HG03095 (cell line): ENCODE data around the gene ELAVL1.
"Not testable (repeated sequence)": the region's sequence is repeated elsewhere in the genome, so short reads cannot be mapped to it uniquely, and the experiment has no call there.

Experiments
- ATAC-seq: cut with Tn5 transposase; IDR thresholded peaks from one replicate; pipeline ENCODE4 v1.9.1; 2021; ENCODE audit warnings: moderate library complexity; ENCODE audit not compliant: unreplicated experiment

ELAVL1 gene

GRCh38 chr19:7941895-7942596 lies 63.4 kb downstream of the ELAVL1 start:
- no peak for ATAC-seq

DNA sequence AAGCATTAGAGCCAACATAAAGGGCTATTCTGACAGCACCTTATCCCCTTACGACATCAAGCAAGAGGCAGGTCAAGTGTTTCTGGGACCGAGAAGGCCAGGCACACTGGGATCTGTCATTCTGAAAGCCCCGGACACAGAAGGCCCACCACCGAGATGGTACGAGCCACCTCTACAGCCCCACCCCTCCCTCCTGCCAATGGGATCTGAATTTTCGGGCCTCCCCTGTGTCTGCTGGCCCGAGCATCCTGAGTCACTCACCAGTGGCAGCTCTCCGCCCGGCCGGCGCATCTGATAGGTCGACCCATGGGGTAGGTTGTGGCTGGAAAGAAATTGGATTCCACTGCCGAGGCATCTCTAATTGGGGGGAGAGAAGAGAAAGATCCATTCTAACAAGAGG lies 64.6 kb downstream of the ELAVL1 start:
- no peak for ATAC-seq

GRCh38 chr19:7934766-7935165 lies 70.7 kb downstream of the ELAVL1 start:
- ATAC-seq = no peak

DNA sequence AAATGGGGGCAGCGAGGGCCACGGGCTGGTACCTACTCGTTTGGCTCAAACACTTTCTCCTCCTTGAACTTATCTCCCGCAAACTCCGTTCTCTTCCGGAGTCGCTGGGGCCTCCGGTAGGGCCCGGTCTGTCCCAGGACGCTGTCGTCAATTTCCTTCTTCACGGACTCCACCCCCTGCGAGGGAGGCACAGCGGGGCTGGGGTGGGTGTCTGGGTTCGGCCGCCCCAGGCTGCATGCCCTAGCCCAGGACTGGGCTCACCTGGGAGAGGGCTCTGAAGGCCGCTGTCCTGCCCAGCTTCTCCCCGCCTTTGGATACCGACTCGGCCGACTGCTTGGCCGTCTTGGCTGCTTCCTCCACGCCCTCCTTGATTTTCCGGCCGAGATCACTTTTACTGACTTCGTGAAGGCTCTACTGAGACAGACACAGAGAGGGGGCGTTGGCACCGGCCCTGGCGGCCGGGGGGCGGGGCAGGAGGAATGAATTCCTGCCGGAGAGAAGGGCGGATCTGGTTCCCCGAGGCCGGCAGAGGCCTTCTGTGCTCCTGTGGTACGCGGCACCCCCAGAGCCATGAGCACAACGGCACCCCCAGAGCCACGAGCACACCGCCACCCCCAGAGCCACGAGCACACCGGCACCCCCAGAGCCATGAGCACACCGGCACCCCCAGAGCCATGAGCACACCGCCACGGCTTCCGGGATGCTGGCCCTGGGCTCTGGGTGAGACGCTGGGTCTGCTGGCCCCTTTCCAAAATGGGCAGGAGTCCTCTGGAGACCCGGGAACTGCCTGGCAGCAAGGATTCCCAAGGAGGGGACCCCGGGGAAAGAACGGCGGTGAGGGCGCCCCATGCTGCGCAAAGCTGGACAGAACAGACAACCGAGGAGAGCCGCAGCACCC lies 71.4 kb downstream of the ELAVL1 start:
- no peak for ATAC-seq

DNA sequence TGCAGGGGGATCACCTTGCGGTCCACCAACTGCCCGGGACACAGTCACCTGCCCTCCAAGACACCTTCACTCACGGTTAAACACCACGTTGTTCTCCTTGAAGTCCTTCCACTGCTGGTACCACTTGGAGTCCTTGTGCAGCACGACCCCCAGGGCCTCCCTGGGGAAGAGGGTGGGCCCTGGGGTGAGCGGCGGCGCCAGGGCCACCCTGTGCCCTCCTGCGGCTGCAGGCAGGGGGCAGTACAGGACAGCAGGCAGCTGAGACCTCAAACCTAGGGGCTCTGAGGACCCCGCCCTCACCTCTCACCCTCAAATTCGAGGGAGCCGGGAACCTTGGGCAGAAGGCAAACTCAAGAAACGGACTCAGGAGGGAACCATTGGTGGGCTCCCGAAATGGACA lies 72.0 kb downstream of the ELAVL1 start:
- no peak for ATAC-seq

- no peak for ATAC-seq
Observed at GRCh38 chr19:7932930-7933300, 72.5 kb downstream of the ELAVL1 start.

DNA sequence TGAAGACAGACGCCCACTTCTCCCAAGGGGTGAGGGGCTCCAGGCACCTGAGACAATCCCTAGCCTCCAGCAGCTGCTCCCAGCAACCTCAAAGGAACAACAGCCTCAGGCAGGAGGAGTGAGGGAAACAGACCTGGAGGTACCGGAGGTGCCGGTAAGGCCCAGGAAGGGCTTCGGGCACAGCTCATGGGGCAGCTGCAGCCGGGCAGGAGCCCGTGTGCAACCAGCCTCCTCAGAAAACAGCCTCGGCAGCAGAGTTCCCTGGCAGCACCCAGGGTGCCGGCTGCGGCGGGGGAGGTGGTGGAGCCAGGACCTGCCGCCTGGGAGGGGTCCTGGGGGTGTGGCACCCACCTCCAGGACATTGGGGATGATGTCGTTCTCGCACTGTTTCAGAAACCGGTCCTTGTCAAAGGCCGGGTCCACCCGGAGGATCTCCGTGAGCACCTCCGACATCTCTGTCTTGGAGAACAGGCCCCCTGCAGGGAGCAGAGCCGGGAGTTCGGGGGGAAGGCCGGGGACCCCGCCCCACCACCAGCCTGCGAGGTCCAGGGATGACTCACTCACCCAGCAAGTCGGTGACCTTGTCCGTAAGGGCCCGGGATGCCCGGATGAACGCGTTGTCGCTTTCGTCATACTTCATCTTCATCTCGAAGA lies 73.0 kb downstream of the ELAVL1 start:
- ATAC-seq = no peak

GRCh38 chr19:7931221-7932061 lies 74.0 kb downstream of the ELAVL1 start:
- no peak for ATAC-seq

DNA sequence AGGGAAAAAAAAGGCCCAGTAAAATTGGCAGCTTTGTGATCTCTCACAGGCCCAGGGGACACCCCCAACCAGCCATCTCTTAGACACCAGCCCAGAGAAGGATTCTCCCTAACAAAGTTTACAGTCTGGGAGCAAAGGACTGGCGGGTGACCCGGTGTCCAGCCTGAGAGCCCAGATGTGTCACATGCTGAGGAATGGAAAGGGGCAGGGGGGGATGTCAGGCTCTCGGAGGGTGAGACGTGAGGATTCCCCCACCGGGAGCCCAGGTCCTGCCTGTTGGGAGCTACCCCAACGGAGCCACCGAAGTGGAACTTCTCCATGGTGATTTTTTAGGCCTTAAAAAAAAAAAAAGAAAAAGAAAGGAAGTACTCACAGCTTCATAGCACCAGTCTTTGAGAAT lies 74.7 kb downstream of the ELAVL1 start:
- no peak for ATAC-seq

DNA sequence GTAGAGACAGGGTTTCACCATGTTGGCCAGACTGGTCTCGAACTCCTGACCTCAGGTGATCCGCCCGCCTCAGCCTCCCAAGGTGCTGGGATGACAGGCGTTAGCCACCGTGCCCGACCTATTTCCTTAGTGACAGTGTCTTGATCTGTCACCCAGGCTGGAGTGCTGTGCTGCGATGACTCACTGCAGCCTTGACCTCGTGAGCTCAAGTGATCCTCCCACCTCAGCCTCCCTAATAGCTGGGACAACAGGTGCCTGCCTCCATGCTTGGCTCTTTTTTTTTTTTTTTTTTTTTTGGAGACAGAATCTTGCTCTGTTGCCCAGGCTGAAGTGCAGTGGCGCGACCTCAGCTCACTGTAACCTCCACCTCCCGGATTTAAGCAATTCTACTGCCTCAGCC lies 75.4 kb downstream of the ELAVL1 start:
- not testable (repeated sequence) for ATAC-seq

DNA sequence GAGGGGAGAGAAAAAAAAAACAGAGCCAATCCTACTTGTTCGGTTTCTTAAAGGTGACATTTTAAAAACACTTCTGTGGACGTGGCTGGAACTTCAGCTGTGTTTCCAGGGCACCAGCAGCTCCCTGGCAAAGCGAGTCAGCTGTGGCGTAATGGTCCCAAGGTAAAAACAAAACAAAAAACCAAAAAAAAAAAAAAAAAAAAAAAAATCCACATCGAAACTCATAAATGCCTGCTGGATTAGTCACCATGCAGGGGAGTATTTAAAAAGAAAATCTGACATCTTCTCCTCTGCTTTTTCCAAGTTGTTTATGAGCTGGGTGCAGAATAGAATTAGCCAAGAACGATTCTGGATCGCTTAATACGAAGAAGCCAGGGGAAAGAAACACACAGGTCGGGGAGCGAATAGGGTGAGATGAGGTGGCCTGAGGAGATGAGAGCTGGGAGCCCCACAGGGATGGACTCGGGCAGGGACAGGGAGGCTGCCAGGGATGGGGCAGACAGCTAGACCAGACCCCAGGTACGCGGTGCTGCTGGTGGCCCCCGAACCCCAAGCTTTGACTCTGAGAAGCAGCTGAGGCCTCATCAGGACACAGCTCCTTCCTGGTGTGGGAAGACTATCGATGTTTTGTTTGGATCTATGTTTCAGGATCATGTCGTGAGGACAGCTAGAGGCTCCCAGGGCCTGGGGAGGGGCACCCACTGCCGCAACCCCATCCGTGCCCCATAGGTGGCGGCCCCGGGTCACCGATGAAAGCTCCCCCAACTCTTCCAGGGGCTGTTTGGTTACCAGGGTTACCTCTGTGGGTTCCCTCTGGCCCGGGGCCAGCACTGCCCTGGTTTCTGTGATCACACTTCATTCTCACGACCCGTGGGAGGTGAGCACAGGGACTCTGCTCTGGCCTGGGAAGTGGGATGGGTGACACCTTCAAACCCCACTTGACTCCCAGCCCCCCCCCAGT lies 76.4 kb downstream of the ELAVL1 start:
- no peak for ATAC-seq

- no peak for ATAC-seq
Observed at GRCh38 chr19:7928334-7928706, 77.1 kb downstream of the ELAVL1 start.

GRCh38 chr19:7927605-7928333 lies 77.7 kb downstream of the ELAVL1 start:
- no peak for ATAC-seq

DNA sequence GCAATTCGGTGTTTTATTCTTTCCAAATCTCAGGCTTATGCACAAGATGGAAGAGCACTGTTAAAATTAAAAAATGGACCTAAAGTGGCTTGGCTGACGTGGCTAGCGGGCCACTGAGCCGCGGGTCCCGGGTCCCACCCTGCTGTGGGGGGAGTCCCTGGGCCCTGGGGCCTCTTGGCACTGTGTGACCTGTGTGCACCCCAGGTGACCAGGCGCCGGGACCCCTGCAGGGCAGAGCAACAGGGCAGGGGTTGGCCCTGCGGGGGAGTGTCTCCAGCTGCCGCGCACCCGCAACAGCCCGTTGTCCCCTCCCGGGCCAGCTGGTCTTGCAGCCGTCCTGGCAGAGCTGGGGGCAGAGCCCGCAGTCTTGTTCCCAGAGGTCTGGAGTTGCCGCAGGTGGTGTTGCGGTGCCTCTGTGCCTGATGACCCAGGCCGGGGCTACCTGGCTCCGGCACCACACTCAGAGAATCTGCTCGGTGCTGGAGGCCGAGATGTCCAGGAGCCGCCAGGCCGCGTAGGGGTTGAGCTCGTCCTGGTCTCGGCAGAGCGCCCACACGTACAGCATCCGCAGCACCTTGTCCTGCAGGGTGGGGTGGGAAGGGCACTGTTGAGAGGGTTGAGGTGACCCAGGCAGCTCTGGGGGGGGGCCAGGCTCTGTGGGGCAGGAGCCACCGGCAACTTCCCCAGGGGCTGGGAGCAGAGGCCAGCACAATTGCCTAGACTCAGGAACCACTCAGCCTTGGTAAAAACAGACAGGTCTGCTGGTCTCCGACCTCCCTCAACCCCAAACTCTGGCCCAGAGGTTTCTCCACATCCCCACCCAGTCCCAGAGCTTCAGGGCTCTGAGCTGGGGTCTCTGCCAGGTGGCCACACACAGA lies 78.5 kb downstream of the ELAVL1 start:
- no peak for ATAC-seq

GRCh38 chr19:7926021-7926726 lies 79.3 kb downstream of the ELAVL1 start, which contains the start of gene CTXN1:
TSS of gene CTXN1 (minus strand) at chr19:7926135. CDS start at chr19:7925538, 597 bp downstream.
- no peak for ATAC-seq

- no peak for ATAC-seq
Observed at GRCh38 chr19:7925171-7925851, 80.1 kb downstream of the ELAVL1 start.

- no peak for ATAC-seq
Observed at GRCh38 chr19:7924651-7925170, 80.7 kb downstream of the ELAVL1 start.
